Activated CD4-positive, alpha-beta memory T cell treated with anti-CD3 and anti-CD28 coated beads, Interleukin-2, amount 10 ng/mL, durations not matched to agents 7 days and 5 days (primary cell): ENCODE measurements around the gene SHC4. TPM values are rescaled to one million over a fixed set of nuclear protein-coding genes. Genes with fewer than 3 reads are reported as not detected.

Source experiments
- CTCF ChIA-PET: fragments of 350-600 bp; sonication (Branson Sonifier 250); formaldehyde crosslinking; loops from one replicate; lab custom pipeline; 2021; ENCODE audit warnings: antibody characterized with exemption, inconsistent platforms; lab: Charles Lee
- POLR2A ChIA-PET: fragments of 350-600 bp; sonication (Branson Sonifier 250); formaldehyde crosslinking; loops from one replicate; lab custom pipeline; 2021; ENCODE audit warnings: antibody characterized with exemption; lab: Charles Lee
- DNase-seq: peaks from one replicate; pipeline ENCODE4 v3.0.0-alpha.2; 2020
- H3K27ac Mint-ChIP-seq: one replicate; pipeline ENCODE4 v1.8.0; 2021; ENCODE audit warnings: mild to moderate bottlenecking, mixed read lengths
- H3K27me3 Mint-ChIP-seq: one replicate; pipeline ENCODE4 v1.8.0; 2021; ENCODE audit warnings: mixed read lengths
- H3K36me3 Mint-ChIP-seq: one replicate; pipeline ENCODE4 v1.8.0; 2021; ENCODE audit warnings: low read depth, mixed read lengths
- H3K4me1 Mint-ChIP-seq: one replicate; pipeline ENCODE4 v1.8.0; 2021; ENCODE audit warnings: mixed read lengths
- H3K4me3 Mint-ChIP-seq: one replicate; pipeline ENCODE4 v1.8.0; 2021; ENCODE audit warnings: mild to moderate bottlenecking, mixed read lengths
- H3K9me3 Mint-ChIP-seq: one replicate; pipeline ENCODE4 v1.8.0; 2021; ENCODE audit warnings: mixed read lengths
- total RNA-seq, 2 experiments: library from RNA; stranded (reverse); gene quantifications; one replicate each; pipeline ENCODE4 v1.2.3, GENCODE V29; 2021

SHC4 gene
- total RNA-seq, 2 experiments from 2014 or later, result 1.9 to 2.8 TPM

DNA sequence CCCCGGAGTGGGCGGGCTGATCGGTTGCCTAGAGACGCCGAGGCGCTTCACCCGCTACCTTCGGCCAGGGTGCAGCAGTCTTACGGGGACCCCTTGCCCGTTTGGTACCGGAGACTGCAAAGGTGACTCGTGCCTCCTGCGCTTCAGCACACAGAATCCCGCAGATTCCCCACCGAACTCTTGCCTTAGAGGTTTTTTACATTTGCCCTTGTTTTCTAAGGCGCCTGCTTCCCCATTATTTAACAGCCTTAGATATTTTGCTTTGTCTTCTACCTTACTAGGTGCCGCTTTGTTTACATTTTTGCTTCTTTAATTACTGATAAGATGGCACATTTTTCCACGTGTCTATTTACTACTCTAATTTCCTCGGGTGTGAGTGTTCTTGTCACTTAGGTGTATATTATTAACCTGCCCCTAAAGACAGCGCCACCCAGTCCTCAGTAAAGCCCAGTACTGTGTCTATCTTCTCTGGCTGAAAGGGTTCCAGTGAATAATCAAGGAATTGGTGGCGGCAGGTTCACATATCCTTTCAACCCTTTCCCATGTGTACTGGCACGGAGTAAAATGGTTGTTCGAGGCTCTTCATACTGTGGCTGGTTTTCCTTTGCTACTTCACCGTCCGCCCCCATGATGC, 152.3 kb downstream of the SHC4 start:
- Mint-ChIP-seq H3K27ac (no peak overlapping the region), H3K4me3 (peak overlapping the region; percentile 84), H3K36me3 (peaks cover 4% of the 10 kb centered on the region), H3K9me3 (no peaks in the 10 kb centered on the region), H3K27me3 (peaks cover 15% of the 10 kb centered on the region), H3K4me1 (peaks cover 36% of the 10 kb centered on the region)
- ChIA-PET CTCF (interaction anchor here (0.7 to 2.4 kb wide), 14 partner anchors 10 to 424 kb away, joined by 3 to 15 read pairs (median 4); partner anchors contain the start of genes COPS2, EID1 and SECISBP2L), POLR2A (interaction anchor here (0.7 to 3.0 kb wide), 25 partner anchors 10 to 1545 kb away, joined by 3 to 51 read pairs (median 5); partner anchors contain the start of genes COPS2, DUT, EID1 and FBN1)
- DNase-seq, result no peak

DNA sequence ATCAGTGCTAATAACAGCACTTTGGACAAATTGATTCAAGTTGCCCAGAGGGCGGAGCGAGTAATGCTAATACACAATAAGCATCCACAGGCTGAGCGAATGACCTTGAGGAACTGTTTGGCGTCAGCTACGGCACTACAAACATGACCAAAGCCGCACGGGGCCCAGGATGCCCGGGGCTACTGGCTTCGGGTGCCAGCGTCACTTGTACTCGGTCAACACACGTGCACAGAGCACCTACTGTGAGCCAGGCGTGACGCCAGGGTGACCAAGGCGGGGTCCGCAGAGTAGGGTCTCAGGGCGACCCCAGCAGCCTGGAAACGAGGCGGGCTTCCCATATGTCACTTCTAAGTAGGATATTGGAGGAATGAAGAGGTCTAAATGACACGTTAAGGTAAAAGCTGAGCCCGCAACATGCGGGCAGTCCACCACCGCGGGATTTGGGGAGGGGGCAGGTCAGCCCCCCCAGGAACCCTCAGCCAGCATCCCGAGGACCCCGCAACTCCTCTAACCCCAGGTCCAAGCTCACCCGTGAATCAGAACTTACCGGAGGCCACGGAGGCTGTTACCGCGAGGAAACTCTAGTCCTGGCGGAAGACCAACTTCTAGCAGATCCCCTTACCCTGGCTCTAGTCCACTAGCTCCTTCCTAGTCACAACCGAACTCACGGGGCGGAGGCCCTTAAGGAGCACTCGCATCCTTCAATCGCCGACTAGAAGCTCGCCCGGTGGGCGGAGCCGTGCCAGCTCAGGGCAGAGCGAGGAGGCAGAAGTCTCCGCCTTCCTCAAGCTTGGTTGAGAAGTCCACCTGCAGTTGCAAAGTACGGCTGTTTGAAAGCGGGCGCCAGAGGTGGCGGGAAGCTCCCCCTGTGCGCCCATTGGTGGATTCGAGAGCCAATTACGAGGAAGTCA, 153.1 kb downstream of the SHC4 start, which contains the start of gene CEP152:
Gene CEP152 (minus strand): TSS at position 656 of the 911 bp plus-strand sequence. CDS start 5,420 bp downstream, outside the sequence.
- POLR2A ChIA-PET, result interaction anchor here (0.7 to 3.0 kb wide), 26 partner anchors 9 to 1546 kb away, joined by 3 to 51 read pairs (median 5); partner anchors contain the start of genes COPS2, DUT, EID1 and FBN1
- Mint-ChIP-seq H3K4me1 (peaks cover 41% of the 10 kb centered on the region), H3K9me3 (no peaks in the 10 kb centered on the region), H3K27ac (peak within 1 kb of the TSS; percentile 93), H3K27me3 (peaks cover 15% of the 10 kb centered on the region), H3K36me3 (peaks cover 4% of the 10 kb centered on the region), H3K4me3 (peak within 1 kb of the TSS; percentile 84)
- peak; percentile 99 for DNase-seq
- CTCF ChIA-PET, result interaction anchor here (0.7 to 2.4 kb wide), 14 partner anchors 9 to 425 kb away, joined by 3 to 15 read pairs (median 4); partner anchors contain the start of genes COPS2, EID1 and SECISBP2L

DNA sequence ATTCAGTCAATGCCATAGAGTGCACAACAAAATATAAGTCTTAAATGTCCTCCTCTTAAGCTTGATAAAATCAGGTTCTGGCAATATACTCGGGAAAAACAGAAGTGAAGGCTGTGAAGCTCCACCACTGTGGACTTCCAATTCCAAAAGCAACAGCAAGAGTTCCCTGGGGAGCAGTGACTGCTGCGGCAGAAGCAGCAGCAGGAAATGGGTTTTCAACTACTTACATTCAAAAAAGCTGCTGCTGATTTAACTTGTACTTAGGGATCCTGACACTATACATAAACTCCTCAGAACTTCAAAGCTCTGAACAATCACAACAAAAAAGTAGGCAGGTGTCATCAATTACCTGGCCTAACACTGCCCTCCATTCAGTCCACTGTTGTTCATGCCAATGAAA, 157.6 kb downstream of the SHC4 start:
- DNase-seq, result no peak
- CTCF ChIA-PET, result interaction anchor here (1.1 kb wide), 1 partner anchor 161 kb away, joined by 4 read pairs; no protein-coding TSS in a partner anchor
- H3K27ac Mint-ChIP-seq, result peak overlapping the region; percentile 80
- peak overlapping the region; percentile 57 for H3K4me3 Mint-ChIP-seq
- H3K27me3 Mint-ChIP-seq, result no peaks in the 10 kb centered on the region
- POLR2A ChIA-PET, result interaction anchor here (1.1 to 1.6 kb wide), 4 partner anchors 10 to 349 kb away, joined by 3 to 5 read pairs (median 4); partner anchors contain the start of genes COPS2 and EID1
- H3K36me3 Mint-ChIP-seq, result peaks cover 32% of the 10 kb centered on the region
- no peaks in the 10 kb centered on the region for H3K9me3 Mint-ChIP-seq
- H3K4me1 Mint-ChIP-seq, result peaks cover 68% of the 10 kb centered on the region

DNA sequence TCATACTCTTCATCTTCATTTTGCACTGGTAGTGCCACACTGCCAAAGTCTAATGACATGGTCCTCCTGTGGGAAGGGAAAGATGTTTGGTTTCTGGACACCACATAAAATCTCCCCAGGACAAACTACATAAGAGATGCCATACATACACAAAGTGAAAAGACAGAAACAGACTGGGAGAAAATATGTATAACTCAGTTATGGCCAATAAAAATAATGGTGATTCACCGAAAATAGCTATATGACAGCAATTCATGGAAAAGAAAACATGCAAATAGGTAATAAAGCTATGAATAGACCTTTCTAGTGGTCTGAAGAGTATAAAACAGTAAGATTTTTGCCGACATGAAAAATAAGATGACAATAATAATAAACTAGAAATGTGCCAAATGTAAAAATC, 158.1 kb downstream of the SHC4 start:
- Mint-ChIP-seq H3K4me3 (no peak overlapping the region), H3K36me3 (peaks cover 35% of the 10 kb centered on the region), H3K27me3 (no peaks in the 10 kb centered on the region), H3K4me1 (peaks cover 73% of the 10 kb centered on the region), H3K27ac (no peak overlapping the region), H3K9me3 (no peaks in the 10 kb centered on the region)
- POLR2A ChIA-PET, result interaction anchor here (1.1 to 1.5 kb wide), 3 partner anchors 9 to 350 kb away, joined by 4 to 5 read pairs (median 5); partner anchors contain the start of genes COPS2 and EID1
- no peak for DNase-seq
- CTCF ChIA-PET, result no interaction called here

DNA sequence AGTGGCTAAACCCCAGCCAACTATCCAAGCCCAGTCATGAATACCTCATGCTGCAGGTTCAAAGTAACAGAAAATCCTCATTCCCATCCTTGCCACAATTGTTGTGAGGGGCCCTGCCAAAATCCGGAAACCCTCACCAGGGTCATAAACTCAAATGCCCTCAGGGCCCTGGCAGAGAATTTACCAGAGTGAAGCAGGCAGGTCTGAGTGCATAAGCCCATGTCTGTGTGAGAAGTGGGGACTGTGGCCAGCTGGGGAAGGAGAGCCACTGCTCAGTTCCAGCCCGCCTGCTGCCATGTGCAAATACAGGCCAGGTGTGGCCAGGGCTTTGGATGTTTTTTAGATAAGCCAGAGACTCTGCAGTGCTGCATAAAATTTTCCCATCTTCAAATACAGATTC, 159.8 kb downstream of the SHC4 start:
- ChIA-PET CTCF (interaction anchor here (1.2 kb wide), 1 partner anchor 15 kb away, joined by 3 read pairs; no protein-coding TSS in a partner anchor), POLR2A (no interaction called here)
- Mint-ChIP-seq H3K4me1 (peaks cover 72% of the 10 kb centered on the region), H3K27ac (no peak overlapping the region), H3K4me3 (no peak overlapping the region), H3K27me3 (no peaks in the 10 kb centered on the region), H3K36me3 (peaks cover 44% of the 10 kb centered on the region), H3K9me3 (no peaks in the 10 kb centered on the region)
- no peak for DNase-seq

DNA sequence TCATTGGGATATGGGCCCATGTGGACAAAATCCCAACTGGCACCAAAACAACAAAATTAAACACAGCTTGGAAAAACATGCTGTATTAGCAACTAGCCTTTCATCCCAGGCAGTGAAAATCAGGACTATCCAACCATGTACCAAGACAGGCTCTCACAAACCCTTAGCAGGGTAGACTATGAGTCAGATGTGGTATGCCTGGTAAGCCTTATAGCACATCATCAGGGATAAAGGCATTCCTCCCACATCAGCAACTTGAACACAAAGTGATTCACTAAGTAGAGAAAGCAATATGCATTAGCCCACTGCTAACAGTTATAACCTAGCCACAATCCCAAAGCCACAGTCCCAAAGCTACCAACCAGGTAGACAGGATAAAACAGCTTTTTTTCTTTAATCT, 160.9 kb downstream of the SHC4 start:
- H3K4me3 Mint-ChIP-seq, result no peak overlapping the region
- no peaks in the 10 kb centered on the region for H3K9me3 Mint-ChIP-seq
- ChIA-PET CTCF (interaction anchor here (1.2 to 2.2 kb wide), 2 partner anchors 12 to 14 kb away, joined by 3 to 17 read pairs; no protein-coding TSS in a partner anchor), POLR2A (interaction anchor here (2.7 kb wide), 1 partner anchor 8 kb away, joined by 24 read pairs; the partner anchor contains the start of gene CEP152)
- H3K4me1 Mint-ChIP-seq, result peaks cover 75% of the 10 kb centered on the region
- no peak for DNase-seq
- peaks cover 43% of the 10 kb centered on the region for H3K36me3 Mint-ChIP-seq
- no peak overlapping the region for H3K27ac Mint-ChIP-seq
- no peaks in the 10 kb centered on the region for H3K27me3 Mint-ChIP-seq

DNA sequence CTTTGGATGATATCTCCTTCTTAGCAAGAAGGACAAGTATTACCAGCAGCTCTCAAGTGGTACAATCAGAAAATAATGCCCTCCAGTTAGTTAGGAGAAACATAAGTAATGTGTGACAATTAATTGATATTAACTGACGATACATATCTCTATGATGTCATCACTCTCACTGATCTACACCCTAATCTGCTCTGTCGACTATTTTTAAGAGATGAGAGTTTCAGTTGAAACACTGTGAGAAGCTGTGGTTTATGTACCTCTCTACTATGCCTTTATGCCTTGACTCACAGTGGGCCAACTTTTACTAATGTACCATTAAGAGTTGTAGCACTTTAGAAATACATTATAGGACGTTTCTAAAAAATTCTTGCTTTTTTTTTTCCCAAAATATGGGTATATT, 161.5 kb downstream of the SHC4 start:
- H3K36me3 Mint-ChIP-seq, result peaks cover 49% of the 10 kb centered on the region
- H3K27ac Mint-ChIP-seq, result no peak overlapping the region
- peaks cover 79% of the 10 kb centered on the region for H3K4me1 Mint-ChIP-seq
- no peaks in the 10 kb centered on the region for H3K27me3 Mint-ChIP-seq
- H3K9me3 Mint-ChIP-seq, result no peaks in the 10 kb centered on the region
- H3K4me3 Mint-ChIP-seq, result no peak overlapping the region
- POLR2A ChIA-PET, result interaction anchor here (0.7 to 2.7 kb wide), 2 partner anchors 8 to 31 kb away, joined by 4 to 24 read pairs; partner anchors contain the start of gene CEP152
- CTCF ChIA-PET, result interaction anchor here (0.5 to 2.2 kb wide), 4 partner anchors 8 to 446 kb away, joined by 3 to 17 read pairs (median 8); partner anchors contain the start of gene CEP152
- DNase-seq, result no peak

DNA sequence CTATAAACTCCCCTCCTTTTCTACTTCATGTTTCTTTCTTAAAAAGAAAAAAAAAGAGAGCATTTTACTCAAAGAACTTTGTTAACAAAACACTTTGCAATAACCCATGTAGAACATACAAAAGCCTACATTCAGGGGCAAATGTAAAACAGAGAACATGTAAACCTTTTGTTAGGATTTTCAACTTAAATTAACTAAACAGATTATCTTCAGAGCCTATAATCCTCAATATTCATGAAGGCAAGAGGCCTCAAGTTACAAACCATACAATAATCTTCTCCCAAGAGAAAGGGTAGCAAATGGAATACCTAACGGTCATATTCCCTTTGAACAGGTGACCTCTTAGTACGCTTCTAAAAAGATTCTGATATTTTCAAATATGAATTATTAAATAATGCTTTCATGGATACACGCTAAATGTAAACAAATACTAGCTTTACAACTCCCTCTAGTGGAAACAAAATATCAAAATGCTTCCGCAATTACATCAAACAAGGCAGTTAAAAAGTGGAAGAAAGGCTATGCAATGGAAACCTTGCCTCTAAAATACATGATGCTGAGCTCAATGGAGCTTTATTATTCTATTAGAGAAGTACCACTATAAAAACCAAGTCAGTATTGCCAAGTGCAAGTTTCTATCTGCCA, 162.8 kb downstream of the SHC4 start:
- no peak overlapping the region for H3K4me3 Mint-ChIP-seq
- no peaks in the 10 kb centered on the region for H3K9me3 Mint-ChIP-seq
- H3K27me3 Mint-ChIP-seq, result no peaks in the 10 kb centered on the region
- ChIA-PET POLR2A (interaction anchor here (0.6 to 2.7 kb wide), 3 partner anchors 10 to 341 kb away, joined by 4 to 24 read pairs (median 4); partner anchors contain the start of genes CEP152 and EID1), CTCF (interaction anchor here (0.6 to 2.2 kb wide), 8 partner anchors 9 to 443 kb away, joined by 3 to 17 read pairs (median 3); partner anchors contain the start of genes CEP152 and SECISBP2L)
- DNase-seq, result no peak
- peaks cover 78% of the 10 kb centered on the region for H3K4me1 Mint-ChIP-seq
- H3K36me3 Mint-ChIP-seq, result peaks cover 62% of the 10 kb centered on the region
- no peak overlapping the region for H3K27ac Mint-ChIP-seq

DNA sequence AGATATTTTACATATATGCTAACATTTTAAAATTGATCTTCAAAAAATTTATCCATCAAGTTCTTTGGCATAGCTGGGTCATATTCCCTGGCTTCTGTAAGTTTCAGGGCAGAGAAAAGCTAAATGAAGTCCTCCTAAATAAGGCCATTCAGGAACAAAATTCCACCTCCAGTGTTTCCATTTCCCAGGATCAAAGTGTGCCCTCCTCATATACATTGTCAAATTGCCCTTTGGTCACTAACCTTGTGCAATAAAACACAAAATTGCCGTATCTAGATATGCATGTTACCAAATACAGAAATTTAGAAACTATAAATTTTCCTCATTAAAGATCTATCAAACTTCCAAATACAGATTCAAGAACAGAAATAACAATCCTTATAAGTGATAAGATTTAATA, 163.5 kb downstream of the SHC4 start:
- no peak overlapping the region for H3K4me3 Mint-ChIP-seq
- ChIA-PET CTCF (interaction anchor here (2.1 kb wide), 1 partner anchor 10 kb away, joined by 6 read pairs; the partner anchor contains the start of gene CEP152), POLR2A (no interaction called here)
- H3K9me3 Mint-ChIP-seq, result no peaks in the 10 kb centered on the region
- no peak overlapping the region for H3K27ac Mint-ChIP-seq
- DNase-seq, result no peak
- H3K36me3 Mint-ChIP-seq, result peaks cover 63% of the 10 kb centered on the region
- H3K4me1 Mint-ChIP-seq, result peaks cover 78% of the 10 kb centered on the region
- H3K27me3 Mint-ChIP-seq, result no peaks in the 10 kb centered on the region

DNA sequence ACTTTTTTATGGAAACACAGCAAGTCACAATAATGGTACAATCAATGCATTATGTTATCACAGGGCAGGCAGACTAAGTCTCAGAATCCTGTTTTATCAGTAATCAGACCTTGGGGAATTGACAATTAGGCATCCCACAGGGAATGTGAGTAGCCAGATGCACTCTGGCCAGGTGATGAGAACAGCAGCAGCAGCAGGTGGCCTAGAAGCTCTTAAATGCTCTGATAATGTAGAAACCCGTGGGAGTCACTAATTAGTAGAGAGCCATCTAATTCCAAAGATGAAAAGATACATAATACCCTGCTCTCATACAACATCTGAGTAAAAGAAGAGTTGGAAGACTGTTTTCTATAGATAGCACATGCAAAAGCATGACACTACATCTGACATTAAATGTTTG, 165.4 kb downstream of the SHC4 start:
- H3K4me3 Mint-ChIP-seq, result no peak overlapping the region
- H3K27me3 Mint-ChIP-seq, result no peaks in the 10 kb centered on the region
- no peak for DNase-seq
- ChIA-PET POLR2A (interaction anchor here (1.2 to 3.2 kb wide), 2 partner anchors 11 to 12 kb away, joined by 3 to 16 read pairs; partner anchors contain the start of gene CEP152), CTCF (interaction anchor here (1.1 to 2.1 kb wide), 2 partner anchors 12 to 348 kb away, joined by 5 to 6 read pairs; partner anchors contain the start of gene CEP152)
- peaks cover 52% of the 10 kb centered on the region for H3K36me3 Mint-ChIP-seq
- H3K9me3 Mint-ChIP-seq, result no peaks in the 10 kb centered on the region
- H3K4me1 Mint-ChIP-seq, result peaks cover 70% of the 10 kb centered on the region
- no peak overlapping the region for H3K27ac Mint-ChIP-seq

DNA sequence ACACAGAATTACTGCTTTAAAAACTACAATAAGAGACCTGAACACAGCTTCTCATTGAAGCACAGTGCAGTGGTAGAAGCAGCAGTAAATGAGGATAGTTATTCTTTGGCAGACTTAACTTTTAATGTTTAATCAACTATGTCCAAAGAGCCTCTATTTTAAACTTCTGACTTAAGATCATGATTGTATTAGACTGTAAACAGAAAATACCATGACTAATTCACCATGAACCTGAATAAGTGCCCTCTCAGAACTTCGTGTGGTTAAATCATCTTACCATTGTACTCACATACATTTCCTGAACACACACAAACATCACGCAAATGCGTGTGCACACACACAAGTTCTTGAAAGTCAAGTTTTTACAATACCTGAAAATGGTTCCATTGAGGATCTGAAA, 166.8 kb downstream of the SHC4 start:
- Mint-ChIP-seq H3K36me3 (peaks cover 58% of the 10 kb centered on the region), H3K27me3 (no peaks in the 10 kb centered on the region), H3K9me3 (no peaks in the 10 kb centered on the region), H3K4me3 (peak overlapping the region; percentile 39), H3K27ac (peak overlapping the region; percentile 84), H3K4me1 (peaks cover 57% of the 10 kb centered on the region)
- ChIA-PET POLR2A (interaction anchor here (1.3 to 3.2 kb wide), 2 partner anchors 9 to 13 kb away, joined by 4 to 16 read pairs; partner anchors contain the start of gene CEP152), CTCF (interaction anchor here (1.1 kb wide), 1 partner anchor 349 kb away, joined by 5 read pairs; no protein-coding TSS in a partner anchor)
- DNase-seq, result no peak
